HFF-Myc (cell line): ENCODE measurements around the gene KCTD2.
"Not testable (repeated sequence)": the region's sequence is repeated elsewhere in the genome, so short reads cannot be mapped to it uniquely, and the experiment has no call there.

ENCODE experiments used
- DNase-seq: peaks from one replicate; pipeline ENCODE4 v3.0.0-alpha.2; 2011; ENCODE audit warnings: low read depth; ENCODE audit errors: extremely low read depth
- H3K4me3 ChIP-seq: replicated peaks from 2 replicates; pipeline ENCODE4 v1.5.1; 2011; ENCODE audit warnings: low read depth, mild to moderate bottlenecking, control low read depth, low read length
- TF ChIP-seq, protein P1 (sequence below): IDR thresholded peaks from 2 replicates; pipeline ENCODE4 v1.5.1; 2012; ENCODE audit warnings: mild to moderate bottlenecking, low read depth, low read length, control low read depth; ENCODE audit errors: missing control alignments

KCTD2 gene

GRCh38 chr17:75033346-75034235 is 13.4 kb upstream of the KCTD2 start:
- TF ChIP-seq, protein P1, sequence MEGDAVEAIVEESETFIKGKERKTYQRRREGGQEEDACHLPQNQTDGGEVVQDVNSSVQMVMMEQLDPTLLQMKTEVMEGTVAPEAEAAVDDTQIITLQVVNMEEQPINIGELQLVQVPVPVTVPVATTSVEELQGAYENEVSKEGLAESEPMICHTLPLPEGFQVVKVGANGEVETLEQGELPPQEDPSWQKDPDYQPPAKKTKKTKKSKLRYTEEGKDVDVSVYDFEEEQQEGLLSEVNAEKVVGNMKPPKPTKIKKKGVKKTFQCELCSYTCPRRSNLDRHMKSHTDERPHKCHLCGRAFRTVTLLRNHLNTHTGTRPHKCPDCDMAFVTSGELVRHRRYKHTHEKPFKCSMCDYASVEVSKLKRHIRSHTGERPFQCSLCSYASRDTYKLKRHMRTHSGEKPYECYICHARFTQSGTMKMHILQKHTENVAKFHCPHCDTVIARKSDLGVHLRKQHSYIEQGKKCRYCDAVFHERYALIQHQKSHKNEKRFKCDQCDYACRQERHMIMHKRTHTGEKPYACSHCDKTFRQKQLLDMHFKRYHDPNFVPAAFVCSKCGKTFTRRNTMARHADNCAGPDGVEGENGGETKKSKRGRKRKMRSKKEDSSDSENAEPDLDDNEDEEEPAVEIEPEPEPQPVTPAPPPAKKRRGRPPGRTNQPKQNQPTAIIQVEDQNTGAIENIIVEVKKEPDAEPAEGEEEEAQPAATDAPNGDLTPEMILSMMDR, result no peak
- H3K4me3 ChIP-seq, result peak overlapping the region; percentile 92
- DNase-seq, result peak; percentile 87

DNA sequence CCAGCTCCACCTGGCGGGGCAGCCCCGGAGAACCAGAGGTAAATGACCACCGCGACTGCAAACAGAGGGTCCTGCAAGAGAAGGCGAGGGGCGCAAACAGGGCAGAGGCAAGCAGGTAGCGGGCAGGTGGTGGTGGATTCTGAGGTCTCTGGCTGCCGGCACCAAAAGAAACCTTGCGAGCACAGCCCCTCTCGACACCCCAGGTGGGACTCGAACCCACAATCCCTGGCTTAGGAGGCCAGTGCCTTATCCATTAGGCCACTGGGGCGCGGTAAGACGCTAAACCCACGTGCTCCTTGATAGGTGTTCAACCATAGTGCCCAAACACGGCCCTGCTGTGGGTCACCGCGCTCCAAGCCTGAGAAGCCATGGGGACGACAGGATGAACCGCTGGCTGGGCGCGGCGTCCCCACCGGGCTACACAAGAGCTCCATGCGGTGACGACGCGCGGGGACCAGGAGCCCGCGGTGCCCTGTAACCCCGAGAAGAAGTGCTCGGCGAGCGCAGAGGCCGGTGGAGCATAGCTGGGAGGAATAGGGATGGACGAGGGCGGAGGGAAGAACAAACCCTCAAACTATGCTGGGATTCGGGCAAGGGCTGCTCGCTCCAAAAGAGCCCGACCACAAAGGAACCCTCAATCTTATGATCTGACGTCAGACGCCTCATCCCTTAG is 12.7 kb upstream of the KCTD2 start:
- TF ChIP-seq, protein P1, result no peak
- peak; percentile 73 for DNase-seq
- peak overlapping the region; percentile 92 for H3K4me3 ChIP-seq

DNA sequence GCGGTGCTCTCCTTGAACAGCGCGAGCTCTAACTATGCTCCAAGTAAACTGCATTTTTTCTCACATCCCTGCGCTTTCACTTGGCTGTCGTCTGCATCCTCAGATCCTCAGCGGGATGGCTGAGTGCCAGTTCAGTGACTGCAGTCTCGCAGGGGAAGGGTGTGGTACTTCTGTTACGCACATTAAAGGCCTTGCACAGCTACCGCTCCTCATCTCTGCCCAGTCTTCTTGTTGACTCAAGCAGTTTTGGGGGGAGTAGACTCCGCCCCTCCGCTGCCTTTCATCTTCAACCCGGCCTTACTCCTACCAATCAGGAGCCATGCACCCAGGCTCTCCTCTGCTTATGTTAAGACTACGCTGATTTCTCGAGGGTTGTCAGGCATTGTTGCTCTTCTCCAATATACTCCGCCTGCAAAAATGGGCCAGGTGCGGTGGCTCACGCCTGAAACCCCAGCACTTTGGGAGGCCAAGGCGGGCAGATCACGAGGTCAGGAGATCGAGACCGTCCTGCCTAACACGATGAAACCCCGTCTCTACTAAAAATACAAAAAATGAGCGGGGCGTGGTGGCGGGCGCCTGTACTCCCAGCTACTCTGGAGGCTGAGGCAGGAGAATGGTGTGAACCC is 10.3 kb upstream of the KCTD2 start:
- TF ChIP-seq, protein P1, result no peak
- no peak overlapping the region for H3K4me3 ChIP-seq
- no peak for DNase-seq

DNA sequence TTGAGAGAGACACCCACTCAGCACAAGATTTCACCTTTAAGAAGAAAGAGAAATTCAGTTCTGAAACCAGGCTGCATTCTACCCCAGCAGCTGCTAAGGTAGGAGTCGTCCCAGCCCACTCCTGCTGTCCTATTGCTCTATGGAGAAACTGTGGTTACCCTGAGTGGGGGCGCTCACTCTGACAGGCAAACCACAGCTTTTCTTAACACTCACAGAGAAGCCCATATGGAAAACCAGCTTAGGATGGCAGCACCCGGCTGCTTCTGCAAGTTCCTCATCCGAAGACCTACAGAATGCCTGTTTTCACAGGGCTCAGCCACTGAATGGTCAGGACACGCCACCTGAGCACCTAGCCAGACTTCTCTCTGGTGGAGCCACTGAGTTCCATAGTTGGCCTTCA is 7.8 kb upstream of the KCTD2 start:
- DNase-seq, result no peak
- H3K4me3 ChIP-seq, result no peak overlapping the region
- TF ChIP-seq, protein P1, result no peak

- H3K4me3 ChIP-seq, result no peak overlapping the region
- TF ChIP-seq, protein P1, result no peak
- DNase-seq, result no peak
These were observed 5.3 kb upstream of the KCTD2 start for GRCh38 chr17:75041656-75042280.

DNA sequence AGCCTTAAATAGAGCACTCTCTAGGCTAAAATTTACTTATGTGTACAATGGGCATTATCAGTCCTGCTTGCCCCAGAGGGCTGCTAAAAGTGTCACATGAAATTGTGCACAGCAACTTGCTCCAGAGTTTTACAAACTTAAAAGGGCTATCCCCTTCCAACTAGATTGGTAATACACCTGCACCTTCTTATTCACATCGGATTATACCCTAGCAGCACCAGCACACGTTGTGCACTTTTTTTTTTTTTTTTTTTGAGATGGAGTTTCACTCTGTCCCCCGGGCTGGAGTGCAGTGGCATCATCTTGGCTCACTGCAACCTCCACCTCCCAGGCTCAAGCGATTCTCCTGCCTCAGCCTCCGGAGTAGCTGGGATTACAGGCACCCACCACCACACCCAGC is 3.2 kb upstream of the KCTD2 start:
- not testable (repeated sequence) for DNase-seq, H3K4me3 ChIP-seq
